ENCODE results near the gene SP140L. TPM values are rescaled to one million over a fixed set of nuclear protein-coding genes. Genes with fewer than 3 reads are reported as not detected.

SP140L gene
- polyA plus RNA-seq, 1 of the 3 experiments (the other 2 are of a cell fraction): 13.5 TPM

- H3K27me3 ChIP-seq (ENCODE audit: insufficient read depth): no peaks in the 10 kb centered on the region
- no peak overlapping the region for H3K27ac ChIP-seq (ENCODE audit: low read depth in 2 of 2, low read length in 1 of 2)
- peak overlapping the region; percentile 87; the same call in 1 of the 2 replicates for H2AFZ ChIP-seq (ENCODE audit: low read depth)
- H3K4me1 ChIP-seq (ENCODE audit: control insufficient read depth in 1 of 2, insufficient read depth in 2 of 2, low read depth in 1 of 2, low read length in 1 of 2): peaks cover 12 to 13% of the 10 kb centered on the region in 2 experiments
- no peaks in the 10 kb centered on the region for H4K20me1 ChIP-seq (ENCODE audit: insufficient read depth)
- DNase-seq: no peak
- no peak overlapping the region for H3K9ac ChIP-seq
- H3K4me2 ChIP-seq: no peak overlapping the region; the same call in 1 of the 2 replicates
- H3K79me2 ChIP-seq (ENCODE audit: insufficient read depth): peaks cover 18% of the 10 kb centered on the region
- no peaks in the 10 kb centered on the region for H3K36me3 ChIP-seq (replicated peaks in 1 of 2; ENCODE audit: control insufficient read depth in 1 of 2, insufficient read depth in 2 of 2, low read length in 1 of 2)
- no peak for TF ChIP-seq FOSL2 (IDR thresholded peaks at IDR 0.05; ENCODE audit: borderline replicate concordance, low read depth)
- TF ChIP-seq POLR2AphosphoS5 (IDR thresholded peaks at IDR 0.05; ENCODE audit: low read depth, low read length): no peak
- TF ChIP-seq FOXJ3 (CRISPR knock-in tag; IDR thresholded peaks at IDR 0.05): no peak
- TF ChIP-seq SIN3A (IDR thresholded peaks at IDR 0.05; ENCODE audit: borderline replicate concordance, low read depth, low read length): no peak
- TF ChIP-seq IRF3 (IDR thresholded peaks at IDR 0.05; ENCODE audit: low read depth, low read length): no peak
- TF ChIP-seq ELF1 (IDR thresholded peaks at IDR 0.05): no peak
- TF ChIP-seq NRF1 (IDR thresholded peaks at IDR 0.05; ENCODE audit: low read depth, low read length): no peak
- no peak for TF ChIP-seq NFIC (IDR thresholded peaks at IDR 0.05; ENCODE audit: borderline replicate concordance)
- no peak for TF ChIP-seq TAF1 (IDR thresholded peaks at IDR 0.05; ENCODE audit: borderline replicate concordance, low read depth, low read length)
- no peak for TF ChIP-seq EZH2phosphoT487 (IDR thresholded peaks at IDR 0.05; ENCODE audit: borderline replicate concordance, low read depth)
- no peak for TF ChIP-seq RFX5 (IDR thresholded peaks at IDR 0.05; ENCODE audit: low read length)
- TF ChIP-seq FOXM1 (IDR thresholded peaks at IDR 0.05; ENCODE audit: low read depth): no peak
- TF ChIP-seq GATA2 (CRISPR knock-in tag; IDR thresholded peaks at IDR 0.05): no peak
- no peak for TF ChIP-seq CTCF (IDR thresholded peaks at IDR 0.05)
- no peak for TF ChIP-seq RCOR1 (IDR thresholded peaks at IDR 0.05; ENCODE audit: low read length)
- TF ChIP-seq JUND (IDR thresholded peaks at IDR 0.05): no peak
- no peak for TF ChIP-seq SMC3 (IDR thresholded peaks at IDR 0.05; ENCODE audit: low read depth, low read length)
- TF ChIP-seq USF1 (IDR thresholded peaks at IDR 0.05; ENCODE audit: borderline replicate concordance, low read depth): no peak
- TF ChIP-seq RXRA (IDR thresholded peaks at IDR 0.05; ENCODE audit: borderline replicate concordance, low read depth): no peak
- POLR2A ChIA-PET: no interaction called here
- CTCF ChIA-PET: no interaction called here
- H3K4me3 ChIP-seq (ENCODE audit: low read depth in 2 of 2, low read length in 1 of 2): no peak overlapping the region
- peaks cover 8% of the 10 kb centered on the region for H3F3A ChIP-seq (replicated peaks; ENCODE audit: insufficient read depth)
- 95% methylated on average over 5 of the region's 9 CpGs for WGBS (ENCODE audit: low lambda C conversion rate)
- no peaks in the 10 kb centered on the region for H3K9me3 ChIP-seq
- no peaks in the 10 kb centered on the region for H3K9me2 ChIP-seq
These were observed 85.9 kb downstream of the SP140L start for GRCh38 chr2:230412846-230413245.

Measured in SK-N-SH (cell line).